AG10803 (cell line): ENCODE results near the gene ZNF691.

ENCODE experiments used
- DNase-seq: peaks from one replicate; pipeline ENCODE4 v3.0.0; 2010; ENCODE audit warnings: low read depth
- H3K4me3 ChIP-seq: 2 replicates; pipeline ENCODE4 v1.5.1; 2011; ENCODE audit warnings: mild to moderate bottlenecking, low read length, control low read depth
- TF ChIP-seq, protein P1 (sequence below): conservative IDR thresholded peaks from 2 replicates; pipeline ENCODE4 v1.5.1; 2011; ENCODE audit warnings: mild to moderate bottlenecking, low read length, control low read depth, inconsistent platforms

ZNF691 gene

DNA sequence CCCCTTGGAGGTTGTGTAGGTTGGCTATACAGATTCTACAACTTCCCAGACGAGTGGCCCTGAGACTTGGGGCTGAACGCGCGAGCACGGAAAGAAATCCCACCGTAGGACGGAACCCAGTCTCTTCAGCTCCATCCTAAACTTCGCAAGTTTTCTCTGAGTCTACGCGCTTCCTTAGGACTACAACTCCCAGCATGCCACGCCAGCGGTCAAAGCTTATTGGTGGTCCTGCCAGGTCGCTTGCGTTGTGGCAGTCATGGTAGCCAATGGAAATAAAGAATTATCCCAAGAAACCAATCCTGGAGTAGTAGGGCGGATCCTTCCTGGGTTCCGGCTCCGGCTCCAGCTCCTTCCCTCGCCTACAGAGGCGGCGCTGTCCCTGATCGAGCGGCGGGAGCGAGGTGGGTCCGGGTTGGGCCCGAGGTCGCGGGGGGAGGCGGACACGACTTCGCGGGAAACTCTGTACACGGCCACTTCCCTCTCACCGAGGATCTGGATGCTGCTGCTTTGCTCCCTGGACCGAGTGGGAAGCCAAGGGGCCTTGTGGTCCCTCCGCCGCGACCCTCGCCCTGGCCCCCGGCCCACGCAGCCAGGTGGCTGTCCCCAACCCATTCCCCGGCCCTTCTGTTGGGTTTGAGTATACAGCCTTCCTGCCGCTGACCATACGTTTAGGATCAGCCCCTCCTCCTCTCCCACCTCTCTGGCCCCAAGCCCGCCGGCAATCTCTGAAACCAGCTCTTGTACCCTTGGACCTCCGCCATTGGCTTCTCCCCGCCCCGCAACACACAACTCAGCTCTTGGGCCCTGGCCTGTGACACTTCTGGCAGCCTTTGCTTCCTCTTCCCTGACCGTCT, at the start of gene ZNF691:
Gene ZNF691 (plus strand): TSS at position 357 of the 854 bp plus-strand sequence. CDS start 3,046 bp downstream, outside the sequence.
- DNase-seq = peak; percentile 97
- peak within 1 kb of the TSS; percentile 90 for H3K4me3 ChIP-seq
- TF ChIP-seq, protein P1, sequence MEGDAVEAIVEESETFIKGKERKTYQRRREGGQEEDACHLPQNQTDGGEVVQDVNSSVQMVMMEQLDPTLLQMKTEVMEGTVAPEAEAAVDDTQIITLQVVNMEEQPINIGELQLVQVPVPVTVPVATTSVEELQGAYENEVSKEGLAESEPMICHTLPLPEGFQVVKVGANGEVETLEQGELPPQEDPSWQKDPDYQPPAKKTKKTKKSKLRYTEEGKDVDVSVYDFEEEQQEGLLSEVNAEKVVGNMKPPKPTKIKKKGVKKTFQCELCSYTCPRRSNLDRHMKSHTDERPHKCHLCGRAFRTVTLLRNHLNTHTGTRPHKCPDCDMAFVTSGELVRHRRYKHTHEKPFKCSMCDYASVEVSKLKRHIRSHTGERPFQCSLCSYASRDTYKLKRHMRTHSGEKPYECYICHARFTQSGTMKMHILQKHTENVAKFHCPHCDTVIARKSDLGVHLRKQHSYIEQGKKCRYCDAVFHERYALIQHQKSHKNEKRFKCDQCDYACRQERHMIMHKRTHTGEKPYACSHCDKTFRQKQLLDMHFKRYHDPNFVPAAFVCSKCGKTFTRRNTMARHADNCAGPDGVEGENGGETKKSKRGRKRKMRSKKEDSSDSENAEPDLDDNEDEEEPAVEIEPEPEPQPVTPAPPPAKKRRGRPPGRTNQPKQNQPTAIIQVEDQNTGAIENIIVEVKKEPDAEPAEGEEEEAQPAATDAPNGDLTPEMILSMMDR = peak; percentile 50

DNA sequence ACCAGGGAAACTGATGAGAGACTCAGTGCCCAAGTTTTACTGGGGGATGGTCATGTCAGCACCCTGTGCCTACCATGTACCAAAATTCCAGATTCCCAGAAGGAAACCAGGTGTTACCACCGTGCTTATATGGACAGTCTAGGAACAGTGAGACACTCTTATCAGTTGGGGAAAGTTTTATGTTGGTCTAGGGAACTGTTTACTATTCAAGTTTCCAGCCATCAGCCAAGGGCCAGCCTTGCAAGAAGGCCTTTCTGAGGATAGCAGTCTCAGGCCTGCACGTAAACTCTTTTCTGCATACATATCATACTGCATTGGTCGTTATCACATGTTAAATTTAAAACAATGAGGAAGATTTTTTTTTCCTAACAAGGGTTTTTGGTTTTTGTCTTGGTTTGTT, 49.0 kb upstream of the ZNF691 start:
- no peak overlapping the region for H3K4me3 ChIP-seq
- TF ChIP-seq, protein P1 = no peak
- DNase-seq = no peak

DNA sequence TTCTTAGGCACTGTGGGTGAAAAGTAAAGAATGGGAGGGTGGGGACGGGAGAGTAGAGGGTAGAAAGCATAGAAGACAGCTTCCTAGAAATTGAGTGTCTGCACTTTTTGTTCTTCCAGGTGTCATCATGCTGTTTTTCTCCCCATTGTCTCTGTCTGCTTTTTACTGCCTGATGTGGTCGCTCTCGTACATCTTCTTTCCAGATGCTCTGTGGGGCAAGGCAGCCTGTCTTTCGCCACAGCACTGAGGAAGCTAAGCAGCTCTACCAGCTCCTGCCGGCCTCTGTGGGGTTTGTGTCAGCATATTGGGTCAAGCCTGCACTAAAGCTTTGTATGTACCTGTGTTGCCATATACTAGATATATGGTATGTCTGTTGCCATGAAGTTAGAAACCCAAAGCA, 48.4 kb upstream of the ZNF691 start:
- no peak overlapping the region for H3K4me3 ChIP-seq
- DNase-seq = peak; percentile 23
- TF ChIP-seq, protein P1 = no peak

- peak overlapping the region; percentile 19 for H3K4me3 ChIP-seq
- TF ChIP-seq, protein P1 = no peak
- peak; percentile 86 for DNase-seq
Observed at GRCh38 chr1:42801832-42802473, 44.5 kb upstream of the ZNF691 start.

DNA sequence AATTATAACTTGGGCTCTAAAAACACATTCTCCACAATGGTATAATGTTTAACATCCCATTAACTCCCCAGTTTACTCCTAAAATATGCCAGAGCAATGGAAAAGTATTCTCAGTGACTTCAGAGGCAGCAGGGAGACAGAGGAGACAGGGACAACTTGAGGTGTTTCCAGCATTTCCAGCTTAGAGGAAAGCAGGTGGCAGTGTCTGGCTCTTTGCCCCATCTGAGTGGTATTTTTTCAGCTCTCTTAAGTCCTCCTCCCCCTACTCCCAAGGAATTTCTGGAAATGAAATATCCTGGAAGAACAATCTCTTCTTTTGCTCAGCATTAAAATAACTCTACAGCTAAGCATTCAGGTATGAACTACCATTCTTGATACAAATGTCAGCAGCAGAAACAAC, 40.2 kb upstream of the ZNF691 start:
- TF ChIP-seq, protein P1 = no peak
- DNase-seq = no peak

GRCh38 chr1:42806593-42806992, 39.8 kb upstream of the ZNF691 start:
- H3K4me3 ChIP-seq = no peak overlapping the region
- TF ChIP-seq, protein P1 = no peak
- DNase-seq = no peak

More for the DNA sequence above, 40.2 kb upstream of the ZNF691 start:
- no peak overlapping the region for H3K4me3 ChIP-seq
